Subcutaneous abdominal adipose tissue (tissue), 5 donors: ENCODE measurements around the gene NEB.
A peak's percentile ranks its signal among the peaks of the same experiment; 100 is the strongest.

Experiments
- H3K27ac ChIP-seq: one replicate; pipeline ENCODE4 v1.7.0; 2013; ENCODE audit warnings: low read depth, mild to moderate bottlenecking, inconsistent platforms, low read length, moderate library complexity
- H3K27me3 ChIP-seq, 5 donors: one replicate each; pipeline ENCODE4 v1.7.0; 2013; ENCODE audit warnings: low read length in 5 of 5, inconsistent platforms in 1 of 5; ENCODE audit not compliant: control insufficient read depth in 5 of 5, insufficient read depth in 4 of 5
- H3K36me3 ChIP-seq, 5 donors: one replicate each; pipeline ENCODE4 v1.7.0; 2013; ENCODE audit warnings: low read length in 5 of 5; ENCODE audit not compliant: control insufficient read depth in 5 of 5, insufficient read depth in 5 of 5
- H3K4me1 ChIP-seq, 5 donors: one replicate each; pipeline ENCODE4 v1.7.0; 2013; ENCODE audit warnings: low read length in 5 of 5, mild to moderate bottlenecking in 3 of 5, moderate library complexity in 1 of 5; ENCODE audit not compliant: control insufficient read depth in 5 of 5, insufficient read depth in 5 of 5
- H3K4me3 ChIP-seq, 5 donors: one replicate each; pipeline ENCODE4 v1.7.0; 2013; ENCODE audit warnings: low read length in 5 of 5, low read depth in 1 of 5
- H3K9ac ChIP-seq, 5 donors: one replicate each; pipeline ENCODE4 v1.7.0; 2013; ENCODE audit warnings: low read length in 5 of 5, mild to moderate bottlenecking in 4 of 5, moderate library complexity in 3 of 5
- H3K9me3 ChIP-seq, 5 donors: one replicate each; pipeline ENCODE4 v1.7.0; 2013; ENCODE audit warnings: low read length in 5 of 5; ENCODE audit not compliant: control insufficient read depth in 5 of 5
- donor health status: healthy.
- donor health status: healthy.
- donor health status: healthy.
- donor health status: healthy.
- donor health status: healthy.

The NEB gene

DNA sequence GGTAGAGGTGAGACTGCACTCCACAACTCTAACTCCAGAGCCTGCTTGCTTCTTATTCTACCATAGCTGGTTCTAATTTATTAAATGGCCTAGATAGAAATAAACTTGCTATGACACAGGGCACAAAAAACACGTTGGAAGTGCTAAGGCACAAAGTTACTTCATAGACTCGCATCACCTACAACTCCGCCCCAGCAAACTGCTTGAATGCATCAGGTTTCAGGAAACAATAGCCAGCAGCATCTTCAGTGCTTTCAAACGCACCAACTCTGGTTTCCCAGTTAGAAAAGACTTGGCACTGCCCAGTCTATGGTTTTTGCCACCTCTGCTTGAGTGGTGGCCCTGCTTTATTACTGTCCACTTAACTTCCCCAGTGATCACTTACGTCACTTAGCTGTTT is 182.0 kb downstream of the NEB start:
- Histone ChIP-seq H3K9ac (no peak overlapping the region), H3K9me3 (peaks cover 0 to 2% (median 0%) of the 10 kb centered on the region in 5 donors), H3K36me3 (no peaks in the 10 kb centered on the region), H3K27ac (no peak overlapping the region), H3K27me3 (no peaks in the 10 kb centered on the region), H3K4me1 (no peaks in the 10 kb centered on the region), H3K4me3 (no peak overlapping the region)

GRCh38 chr2:151551556-151551955 is 182.7 kb downstream of the NEB start:
- Histone ChIP-seq H3K36me3 (peaks cover 0 to 3% (median 0%) of the 10 kb centered on the region in 5 donors), H3K27ac (no peak overlapping the region)

DNA sequence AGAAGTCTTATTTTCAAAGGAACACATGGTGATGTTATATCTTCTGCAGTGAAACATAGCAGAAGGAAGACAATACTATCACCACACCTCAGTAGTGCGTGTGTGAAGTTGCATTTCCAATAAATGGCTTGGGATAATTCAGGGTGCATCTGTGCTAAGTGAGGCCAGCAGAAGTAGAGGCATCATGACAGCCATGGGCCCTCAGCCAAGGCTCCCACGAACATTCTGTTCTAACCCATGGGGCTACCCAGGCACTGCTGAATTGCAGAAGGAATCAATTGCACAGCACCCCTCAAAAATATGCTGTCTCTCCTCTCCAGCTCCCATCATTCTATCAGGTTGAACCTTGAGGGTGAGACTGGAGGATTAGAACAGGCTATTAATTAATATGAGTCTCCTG is 185.1 kb downstream of the NEB start:
- Histone ChIP-seq H3K27ac (no peak overlapping the region), H3K9me3 (no peaks in the 10 kb centered on the region), H3K4me1 (peaks cover 0 to 5% (median 0%) of the 10 kb centered on the region in 5 donors), H3K36me3 (peaks cover 0 to 3% (median 0%) of the 10 kb centered on the region in 5 donors), H3K4me3 (no peak overlapping the region), H3K9ac (no peak overlapping the region), H3K27me3 (no peaks in the 10 kb centered on the region)

More at GRCh38 chr2:151551556-151551955, 182.7 kb downstream of the NEB start:
- Histone ChIP-seq H3K27me3 (no peaks in the 10 kb centered on the region), H3K9me3 (peaks cover 0 to 2% (median 0%) of the 10 kb centered on the region in 5 donors), H3K9ac (no peak overlapping the region), H3K4me1 (no peaks in the 10 kb centered on the region), H3K4me3 (no peak overlapping the region)

DNA sequence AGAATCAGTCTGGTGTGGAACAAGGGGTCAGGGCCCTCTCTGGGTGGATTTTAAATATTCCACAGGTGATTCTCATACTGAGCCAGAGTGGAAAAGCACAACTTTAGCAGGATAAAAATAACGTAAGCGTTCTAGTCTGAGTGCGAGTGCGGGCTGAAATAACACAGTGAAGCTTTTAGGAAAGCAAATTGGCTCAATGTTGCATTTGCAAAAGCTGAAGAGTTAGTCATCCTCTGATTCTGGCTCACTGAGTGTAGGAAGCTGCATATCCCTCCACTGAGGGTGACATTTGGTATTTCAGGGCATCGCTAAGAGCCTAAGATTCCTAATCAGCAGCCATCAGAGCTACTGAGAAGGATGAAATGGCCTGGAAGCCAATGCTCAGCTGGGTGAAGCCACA is 189.8 kb downstream of the NEB start:
- Histone ChIP-seq H3K27ac (no peak overlapping the region), H3K4me1 (peaks cover 0 to 5% (median 0%) of the 10 kb centered on the region in 5 donors), H3K4me3 (peak overlapping the region in 2 of 5 donors; percentile 1 to 14), H3K9me3 (no peaks in the 10 kb centered on the region), H3K27me3 (no peaks in the 10 kb centered on the region), H3K36me3 (peaks cover 0 to 4% (median 0%) of the 10 kb centered on the region in 5 donors), H3K9ac (no peak overlapping the region)

GRCh38 chr2:151543876-151544275 is 190.4 kb downstream of the NEB start:
- H3K4me3 ChIP-seq: peak overlapping the region in 1 of 5 donors; percentile 14
- peaks cover 0 to 4% (median 0%) of the 10 kb centered on the region in 5 donors for H3K36me3 ChIP-seq

DNA sequence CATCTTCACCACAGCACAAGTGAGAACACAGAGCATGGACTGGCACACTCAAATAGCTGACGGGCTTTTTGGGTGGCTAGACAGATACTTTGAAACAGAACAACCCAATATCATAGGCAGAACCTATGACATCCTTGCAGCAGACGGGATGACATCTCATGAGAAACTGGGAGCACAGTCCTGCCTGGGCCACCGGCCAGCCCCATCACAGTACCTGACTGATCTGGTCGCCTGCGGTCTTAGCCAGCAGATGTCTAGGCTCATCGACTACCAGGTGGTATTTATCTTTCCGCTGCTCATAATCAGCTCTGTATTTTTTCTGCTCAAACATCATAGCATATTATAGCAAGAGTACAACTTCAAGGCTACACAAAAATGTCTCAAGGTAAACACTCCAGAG is 200.3 kb downstream of the NEB start:
- Histone ChIP-seq H3K9me3 (no peaks in the 10 kb centered on the region), H3K4me1 (no peaks in the 10 kb centered on the region), H3K36me3 (no peaks in the 10 kb centered on the region), H3K4me3 (no peak overlapping the region), H3K27ac (no peak overlapping the region), H3K27me3 (no peaks in the 10 kb centered on the region), H3K9ac (no peak overlapping the region)

More at GRCh38 chr2:151543876-151544275, 190.4 kb downstream of the NEB start:
- Histone ChIP-seq H3K9ac (no peak overlapping the region), H3K27ac (no peak overlapping the region), H3K27me3 (no peaks in the 10 kb centered on the region), H3K9me3 (no peaks in the 10 kb centered on the region), H3K4me1 (peaks cover 0 to 5% (median 0%) of the 10 kb centered on the region in 5 donors)

GRCh38 chr2:151533127-151533526 is 201.1 kb downstream of the NEB start:
- Histone ChIP-seq H3K9me3 (no peaks in the 10 kb centered on the region), H3K27ac (no peak overlapping the region), H3K36me3 (no peaks in the 10 kb centered on the region), H3K27me3 (no peaks in the 10 kb centered on the region), H3K4me1 (no peaks in the 10 kb centered on the region), H3K4me3 (no peak overlapping the region), H3K9ac (no peak overlapping the region)

- H3K4me1 ChIP-seq: no peaks in the 10 kb centered on the region
- H3K27me3 ChIP-seq: no peaks in the 10 kb centered on the region
- H3K9ac ChIP-seq: no peak overlapping the region
- H3K27ac ChIP-seq: no peak overlapping the region
- no peaks in the 10 kb centered on the region for H3K36me3 ChIP-seq
- H3K9me3 ChIP-seq: no peaks in the 10 kb centered on the region
- no peak overlapping the region for H3K4me3 ChIP-seq
Observed at GRCh38 chr2:151526572-151527090, 207.6 kb downstream of the NEB start.

GRCh38 chr2:151525821-151526373 is 208.4 kb downstream of the NEB start:
- Histone ChIP-seq H3K27ac (no peak overlapping the region), H3K9ac (no peak overlapping the region), H3K27me3 (no peaks in the 10 kb centered on the region), H3K36me3 (no peaks in the 10 kb centered on the region), H3K9me3 (no peaks in the 10 kb centered on the region), H3K4me1 (no peaks in the 10 kb centered on the region), H3K4me3 (no peak overlapping the region)

- no peaks in the 10 kb centered on the region for H3K36me3 ChIP-seq
- no peak overlapping the region for H3K27ac ChIP-seq
- no peak overlapping the region for H3K9ac ChIP-seq
- H3K27me3 ChIP-seq: no peaks in the 10 kb centered on the region
- no peaks in the 10 kb centered on the region for H3K4me1 ChIP-seq
- H3K9me3 ChIP-seq: no peaks in the 10 kb centered on the region
- no peak overlapping the region for H3K4me3 ChIP-seq
Observed at GRCh38 chr2:151523850-151524249, 210.4 kb downstream of the NEB start.
